GM15510 (cell line): ENCODE results near the gene TMEM218.

Source experiments
- POLR2A ChIP-seq: IDR thresholded peaks from 3 replicates; pipeline ENCODE4 v1.6.1; 2011; ENCODE audit warnings: borderline replicate concordance; ENCODE audit not compliant: insufficient read length; ENCODE audit errors: extremely low read depth

The TMEM218 gene

DNA sequence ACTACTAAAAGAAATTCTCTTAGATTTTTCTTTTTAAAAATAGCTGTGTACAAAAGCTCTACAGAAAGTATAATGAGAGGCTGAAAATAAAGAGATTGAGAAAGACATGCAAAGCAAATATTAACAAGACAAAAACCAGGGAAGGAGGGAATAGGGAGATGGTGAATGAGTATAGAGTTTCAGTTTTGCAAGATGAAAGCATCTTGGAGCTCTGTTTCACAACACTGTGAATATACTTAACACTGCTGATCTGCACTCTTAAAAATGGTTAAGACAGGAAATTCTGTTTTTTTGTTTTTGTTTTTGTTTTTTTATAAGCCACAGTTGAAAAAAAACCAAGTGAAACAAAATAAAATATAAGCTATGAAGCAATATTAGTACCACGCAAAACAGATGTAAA lies 5.5 kb downstream of the TMEM218 start:
- TF ChIP-seq POLR2A, result no peak

DNA sequence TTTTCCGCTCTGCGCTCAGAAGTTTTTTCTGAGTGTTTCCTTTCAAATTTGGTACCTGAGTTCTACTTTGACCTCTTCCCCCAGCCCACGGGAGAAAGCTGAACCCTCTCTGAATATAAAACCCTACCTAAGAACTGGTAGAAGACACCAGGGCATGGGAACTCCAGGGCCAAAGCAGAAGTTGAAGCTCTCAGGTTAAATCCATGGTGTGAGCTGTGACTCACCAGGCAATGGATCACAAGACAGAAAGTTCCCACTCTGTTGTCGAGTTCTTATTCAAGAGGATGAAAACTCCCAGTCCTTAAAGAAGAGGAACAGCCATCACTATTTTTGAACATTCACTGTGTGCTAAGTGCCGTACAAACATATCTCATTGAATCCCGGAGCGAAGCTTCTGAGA lies 8.9 kb downstream of the TMEM218 start:
- no peak for TF ChIP-seq POLR2A

DNA sequence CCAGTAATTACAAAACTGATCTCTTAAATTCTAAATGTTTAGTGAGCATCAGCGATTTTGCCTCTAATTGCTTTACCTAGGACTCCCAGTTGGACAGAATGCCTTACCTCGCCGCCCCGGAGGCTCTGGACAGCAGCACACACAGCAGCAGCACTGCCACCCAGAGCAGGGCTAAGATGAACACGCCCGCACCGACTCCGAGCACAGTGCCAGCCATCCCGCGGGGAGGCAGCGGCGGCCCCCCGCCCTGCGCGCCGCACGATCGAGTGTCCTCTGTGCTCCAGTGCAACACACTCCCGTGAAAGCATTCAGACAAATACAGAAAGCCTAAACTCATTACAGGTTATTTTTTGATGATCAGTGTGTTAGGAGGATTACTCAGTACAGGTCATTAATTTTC lies 9.4 kb downstream of the TMEM218 start:
- TF ChIP-seq POLR2A, result no peak

DNA sequence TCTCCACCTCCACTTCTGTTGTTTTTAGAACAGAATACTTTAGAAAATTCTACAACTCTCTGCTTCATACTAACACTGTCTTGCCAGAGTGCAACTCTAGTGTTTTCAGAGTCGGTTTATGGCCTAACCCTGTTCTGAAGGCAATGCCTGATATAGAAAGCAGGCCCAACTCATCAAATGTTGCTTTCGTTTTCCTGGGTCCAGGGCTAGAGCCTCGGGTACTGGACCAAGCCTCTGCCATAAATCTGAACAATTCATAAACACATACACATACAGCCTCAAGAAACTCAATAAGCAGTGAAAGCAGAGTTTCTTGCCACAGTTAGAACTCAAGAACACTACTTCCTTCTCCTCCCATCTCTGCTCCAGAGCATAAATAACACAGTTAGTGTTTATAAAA lies 9.8 kb downstream of the TMEM218 start:
- no peak for TF ChIP-seq POLR2A

DNA sequence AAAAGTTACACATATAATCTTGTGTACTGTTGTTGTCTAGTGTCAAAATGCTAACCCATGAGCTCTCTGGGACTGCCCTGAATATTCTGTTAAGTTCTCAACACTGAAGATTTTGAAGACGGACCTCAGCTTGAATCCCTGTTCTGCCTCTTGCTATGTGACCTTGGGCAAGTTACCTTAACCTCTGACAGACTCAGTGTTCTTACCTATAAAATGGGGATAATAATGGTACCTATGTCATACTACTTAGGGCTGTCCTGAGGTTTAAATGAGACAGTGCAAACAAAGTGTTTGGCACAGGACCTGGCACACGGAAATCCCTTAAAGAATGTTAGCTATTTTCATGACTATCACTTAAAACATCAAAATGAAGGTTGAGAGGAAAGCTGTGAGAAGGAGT lies 11.3 kb downstream of the TMEM218 start:
- TF ChIP-seq POLR2A, result no peak

DNA sequence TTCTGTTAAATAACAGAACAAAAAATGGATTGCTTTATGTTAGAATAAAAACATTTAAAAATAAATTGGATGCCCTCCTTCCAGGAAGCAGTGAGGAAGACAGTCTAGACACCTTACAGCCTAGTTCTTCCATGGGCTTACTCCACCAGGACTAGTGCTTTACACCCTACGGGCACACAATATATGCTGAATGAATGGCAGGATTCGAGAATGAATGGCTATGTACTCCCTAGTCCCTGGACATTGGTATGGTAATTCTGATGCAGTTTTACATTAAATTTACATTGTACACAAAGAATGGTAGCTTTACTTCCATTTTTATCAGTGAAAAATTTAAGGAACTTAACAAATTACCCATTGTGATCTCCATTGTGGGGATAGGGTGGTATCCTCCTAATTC lies 16.7 kb downstream of the TMEM218 start:
- TF ChIP-seq POLR2A, result no peak

DNA sequence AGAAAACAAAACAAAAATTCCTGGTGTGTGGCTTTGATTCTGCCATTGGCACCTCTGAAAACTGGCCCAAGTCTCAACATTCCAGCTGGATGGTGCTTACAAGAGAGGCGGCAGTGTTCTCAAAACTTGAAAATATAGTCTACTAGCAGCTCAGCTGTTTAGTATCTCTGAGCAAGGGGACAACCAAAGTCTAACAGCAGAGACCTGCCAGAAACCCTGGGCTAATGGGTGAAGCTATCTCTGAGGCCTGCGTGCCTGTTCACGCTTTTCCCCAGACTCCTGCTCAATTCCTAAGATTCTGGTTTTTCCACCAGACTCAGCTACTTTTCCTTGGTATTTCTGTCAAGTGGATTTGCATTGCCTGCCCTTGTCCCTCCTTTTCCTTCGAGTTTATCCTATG lies 17.9 kb downstream of the TMEM218 start:
- no peak for TF ChIP-seq POLR2A

DNA sequence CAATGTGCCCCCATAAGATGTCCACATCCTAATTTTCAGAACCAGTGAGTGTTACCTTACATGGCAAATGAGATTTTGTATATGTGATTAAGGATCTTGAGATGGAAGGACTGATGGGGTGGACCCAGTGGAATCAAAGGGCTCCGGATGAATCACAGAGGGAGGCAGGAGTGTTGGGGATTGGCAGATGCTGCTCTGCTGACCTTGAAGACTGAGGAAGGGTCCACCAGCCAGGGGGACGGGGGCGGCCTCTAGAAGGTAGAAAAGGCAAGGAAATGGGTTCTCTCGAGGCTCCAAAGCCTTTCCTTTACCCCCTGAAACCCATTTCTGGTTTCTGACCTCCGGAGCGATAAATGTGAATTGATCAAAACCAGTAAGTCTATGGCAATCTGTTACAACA lies 18.8 kb downstream of the TMEM218 start:
- no peak for TF ChIP-seq POLR2A

DNA sequence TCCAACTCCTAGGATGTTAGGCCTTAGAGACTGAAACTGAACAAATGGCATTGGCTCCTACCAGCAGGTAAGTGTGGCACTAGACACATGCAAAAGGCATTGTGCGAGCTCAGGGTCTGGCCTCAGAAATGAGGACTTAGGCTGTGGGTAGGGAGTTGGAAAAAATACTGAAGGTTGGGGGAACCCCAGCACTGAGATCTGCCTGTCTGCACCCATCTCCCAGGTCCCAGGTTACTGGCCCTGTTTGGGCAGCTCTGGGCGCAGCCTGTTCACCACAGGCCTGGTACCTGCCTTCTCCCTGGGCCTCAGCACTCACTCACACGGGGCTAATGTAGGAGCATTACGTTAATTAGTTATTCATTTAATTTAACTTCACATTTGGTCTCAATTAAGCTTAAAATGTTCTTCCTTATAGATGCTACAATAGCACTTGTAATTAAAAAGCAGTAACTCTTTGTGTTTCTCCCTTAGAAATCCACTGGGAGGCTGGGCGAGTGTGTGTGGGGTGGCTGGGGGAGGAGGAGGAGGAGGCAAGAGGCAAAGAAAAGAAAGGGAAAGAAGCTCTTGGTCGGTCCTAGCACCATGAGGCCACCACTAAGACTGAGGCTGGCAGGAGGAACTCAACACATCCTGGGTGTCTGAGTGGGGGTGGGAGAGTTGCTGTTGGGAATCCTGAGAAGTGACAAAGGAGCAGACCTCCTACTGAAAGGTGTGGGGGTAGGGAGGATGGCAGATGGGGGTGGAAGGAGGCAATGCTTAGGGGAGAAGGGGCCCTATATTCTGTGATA lies 19.4 kb downstream of the TMEM218 start:
- TF ChIP-seq POLR2A, result no peak

DNA sequence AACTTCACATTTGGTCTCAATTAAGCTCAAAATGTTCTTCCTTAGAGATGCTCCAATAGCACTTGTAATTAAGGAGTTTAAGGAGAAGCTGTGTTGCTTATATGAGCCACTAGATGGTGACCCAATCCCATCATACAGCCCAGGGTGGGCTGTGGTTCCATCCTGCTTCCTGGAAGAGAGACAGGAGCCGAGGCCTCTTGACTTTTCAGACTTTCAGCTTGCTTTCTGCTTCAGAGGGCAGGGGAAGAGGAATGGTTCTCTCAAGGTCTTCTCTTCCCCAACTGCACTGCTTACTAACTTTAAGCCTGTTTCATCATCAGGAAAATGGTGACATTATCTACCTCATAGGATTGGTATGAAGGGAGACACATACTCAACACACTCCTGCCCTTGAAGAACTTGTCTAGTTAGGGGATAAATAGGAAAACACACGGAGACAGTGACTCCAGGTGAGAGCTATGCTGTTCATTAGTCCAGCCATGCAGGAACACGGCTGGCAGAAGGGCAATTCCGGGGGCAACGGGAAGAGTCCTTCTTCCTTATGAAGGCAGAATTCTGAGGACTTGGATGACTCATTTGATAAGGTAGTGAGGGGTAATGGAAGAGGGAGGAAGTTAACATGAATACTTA lies 20.1 kb downstream of the TMEM218 start:
- TF ChIP-seq POLR2A, result no peak

DNA sequence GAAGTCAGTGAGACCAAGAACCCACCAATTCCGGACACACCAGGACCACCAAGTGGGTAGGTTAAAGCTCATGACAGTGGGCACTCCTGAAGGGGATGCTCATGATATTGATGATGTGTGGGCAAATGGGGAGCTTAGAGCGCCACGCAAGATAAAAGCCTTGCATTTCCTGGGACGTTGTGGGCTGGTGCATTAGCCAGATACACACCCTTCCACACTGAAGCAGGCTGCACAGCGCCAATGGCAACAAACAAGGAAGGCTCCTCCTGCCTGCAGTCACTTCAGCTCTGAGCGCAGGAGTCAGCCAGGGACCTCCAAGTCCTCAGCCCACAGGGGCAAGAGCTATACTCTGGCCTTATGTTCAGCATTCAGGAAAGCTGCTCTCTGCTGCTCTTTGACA lies 20.6 kb downstream of the TMEM218 start:
- TF ChIP-seq POLR2A, result no peak

DNA sequence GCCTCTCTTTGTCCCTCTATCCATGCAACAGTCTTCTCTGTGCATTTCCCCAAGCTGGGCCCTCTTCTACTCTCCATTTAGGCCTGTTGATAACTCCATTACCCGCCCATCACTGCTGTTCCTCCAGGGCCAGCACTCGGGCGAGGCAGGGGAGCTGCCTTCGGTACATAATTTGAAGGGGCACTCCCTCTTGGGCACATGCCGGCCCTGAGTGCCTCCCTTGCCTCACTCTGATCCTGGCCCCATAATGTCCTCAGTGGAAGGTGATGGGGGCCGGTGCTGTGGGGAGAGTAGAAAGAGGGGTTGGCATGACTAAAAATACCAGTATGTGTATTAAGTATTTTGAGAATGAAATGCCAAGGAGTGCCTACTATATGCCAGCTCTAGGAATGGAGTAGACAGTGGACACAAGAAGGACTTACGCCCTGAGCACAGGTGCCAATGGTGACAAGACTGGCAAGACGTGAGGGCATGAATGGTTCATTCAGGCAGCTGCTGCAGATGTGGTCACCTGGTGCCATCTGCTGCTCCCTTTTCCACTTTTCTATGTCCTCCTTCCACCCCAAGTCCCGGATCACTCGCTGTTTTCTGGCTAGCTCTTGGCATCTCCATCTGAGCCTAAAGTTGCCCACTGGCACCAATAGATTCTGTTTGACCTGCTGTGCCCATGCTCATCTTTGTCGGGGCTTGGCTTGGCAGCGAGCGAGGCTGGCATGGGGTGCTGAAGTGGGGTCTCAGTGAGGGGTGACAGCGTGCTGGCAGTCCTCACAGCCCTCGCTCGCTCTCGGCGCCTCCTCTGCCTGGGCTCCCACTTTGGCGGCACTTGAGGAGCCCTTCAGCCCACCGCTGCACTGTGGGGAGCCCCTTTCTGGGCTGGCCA lies 22.6 kb downstream of the TMEM218 start:
- TF ChIP-seq POLR2A, result no peak

DNA sequence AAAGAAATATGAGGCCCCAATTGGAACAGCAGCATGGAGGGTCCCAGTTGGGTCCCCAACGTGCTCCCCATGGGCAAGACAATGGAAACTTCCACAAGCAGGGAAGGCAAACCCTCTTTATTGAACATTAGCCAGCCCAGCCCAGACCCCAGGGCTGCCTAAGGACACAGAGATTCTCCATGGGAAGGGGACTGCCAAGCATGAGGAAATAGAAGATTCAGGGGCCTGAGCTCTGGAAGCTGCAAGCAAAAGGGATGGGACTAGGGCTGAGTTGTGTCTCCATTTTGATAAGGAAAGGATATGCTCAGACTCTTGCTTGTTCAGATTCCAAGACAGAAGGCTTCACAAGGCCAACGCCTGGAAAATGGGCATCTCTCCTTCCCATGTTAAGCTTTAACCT lies 23.3 kb downstream of the TMEM218 start:
- TF ChIP-seq POLR2A, result no peak

DNA sequence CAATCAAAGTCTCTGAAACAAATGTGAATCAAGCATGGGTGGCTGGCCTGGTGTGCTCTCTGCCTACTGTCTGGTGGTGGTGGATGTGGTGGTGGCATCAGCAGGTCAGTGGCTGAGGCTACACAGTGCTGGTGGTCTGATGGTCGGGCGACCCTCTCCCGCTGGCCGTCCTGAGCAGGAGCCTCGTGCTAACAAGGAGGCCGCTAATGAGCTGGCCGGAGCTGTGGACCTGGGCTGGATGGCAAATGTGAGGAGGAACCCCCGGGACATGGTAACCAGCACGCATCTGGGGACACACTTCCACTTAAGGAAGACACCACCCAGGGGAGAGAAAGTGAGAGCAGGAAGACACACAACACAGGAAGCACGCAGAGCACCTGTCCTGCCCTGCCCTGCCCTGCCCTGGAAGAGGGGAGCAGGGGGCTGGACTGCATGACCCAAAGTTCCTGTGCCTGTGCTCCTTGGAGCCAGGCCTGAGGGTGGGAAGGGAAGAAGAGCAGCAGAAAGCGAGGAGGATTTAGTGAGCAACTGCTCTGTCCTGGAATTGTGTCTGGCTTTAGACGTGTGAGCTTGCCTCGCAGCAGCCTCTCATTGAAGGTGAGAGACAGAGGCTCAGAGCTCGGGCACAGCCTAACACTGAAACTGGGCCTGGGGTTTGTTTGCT lies 24.7 kb downstream of the TMEM218 start:
- no peak for TF ChIP-seq POLR2A

DNA sequence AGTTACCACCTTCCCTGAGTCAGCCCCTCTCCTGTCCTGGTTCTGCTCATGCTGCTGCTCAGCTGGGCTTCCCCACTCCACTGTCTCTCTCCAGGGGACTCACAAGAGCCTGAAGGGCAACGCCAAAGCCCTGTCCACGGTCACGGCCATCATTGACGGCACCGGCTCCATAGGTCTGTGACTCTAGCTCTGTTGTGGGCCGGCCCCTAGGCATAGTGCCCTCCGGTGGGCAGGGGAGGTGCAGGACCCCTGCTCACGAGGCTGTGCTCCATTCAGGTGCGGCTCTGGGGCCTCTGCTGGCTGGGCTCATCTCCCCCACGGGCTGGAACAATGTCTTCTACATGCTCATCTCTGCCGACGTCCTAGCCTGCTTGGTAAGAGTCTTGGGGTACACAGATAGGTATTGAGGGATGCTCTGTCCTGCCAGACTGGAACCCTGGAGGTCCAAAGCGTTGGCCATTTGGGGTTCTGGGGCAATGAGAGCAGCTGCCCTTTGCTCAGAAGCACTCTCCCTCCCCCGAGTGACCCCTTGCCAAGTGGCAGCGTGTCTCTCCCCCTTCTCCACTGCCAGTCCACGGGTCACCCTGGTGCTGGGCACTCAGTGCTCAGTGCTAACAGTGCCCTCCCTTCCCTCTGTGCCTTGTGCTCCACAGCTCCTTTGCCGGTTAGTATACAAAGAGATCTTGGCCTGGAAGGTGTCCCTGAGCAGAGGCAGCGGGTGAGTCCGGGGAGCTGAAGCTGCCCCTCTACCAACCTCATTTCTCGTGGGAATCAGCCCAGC lies 25.9 kb downstream of the TMEM218 start:
- no peak for TF ChIP-seq POLR2A

DNA sequence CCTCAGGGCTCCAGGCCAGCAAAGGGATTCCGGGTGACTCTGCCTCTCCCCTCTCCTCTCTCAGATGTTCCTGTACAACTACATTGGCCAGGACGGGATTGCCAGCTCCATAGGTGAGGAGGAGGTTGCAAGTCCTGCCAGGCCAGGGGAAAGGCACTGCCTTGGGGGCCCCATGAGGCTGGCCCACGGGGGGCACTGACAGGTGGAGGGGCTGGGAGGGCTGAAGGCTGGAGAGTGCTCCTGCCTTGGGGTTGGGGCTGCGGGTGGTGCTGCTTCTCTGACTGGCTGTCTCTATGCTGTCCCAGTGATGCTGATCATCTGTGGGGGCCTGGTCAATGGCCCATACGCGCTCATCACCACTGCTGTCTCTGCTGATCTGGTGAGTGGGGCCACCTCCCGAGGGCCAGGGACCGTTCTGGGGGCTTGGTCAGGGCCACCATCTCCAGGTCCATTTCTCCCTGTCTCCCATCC lies 26.6 kb downstream of the TMEM218 start:
- no peak for TF ChIP-seq POLR2A
